K562 (cell line): ENCODE data around the gene MRPL55. TPM values are rescaled to one million over a fixed set of nuclear protein-coding genes. Genes with fewer than 3 reads are reported as not detected.

Source experiments
- CBFB ChIP-seq: sonication (generic); formaldehyde crosslinking; IDR thresholded peaks from 2 replicates; pipeline ENCODE4 v1.4.0; 2020; ENCODE audit warnings: mild to moderate bottlenecking, missing genetic modification reagents
- HNRNPH1 ChIP-seq: fragments of 200-400 bp; formaldehyde crosslinking; optimal IDR thresholded peaks from 2 replicates; pipeline ENCODE3; 2017; ENCODE audit warnings: low read depth, mild to moderate bottlenecking, low read length, moderate library complexity
- PHTF2 ChIP-seq: fragments of 250-450 bp; sonication (Bioruptor Pico); IDR thresholded peaks from 2 replicates; pipeline ENCODE4 v1.5.0; 2021; ENCODE audit warnings: mild to moderate bottlenecking
- RNF2 ChIP-seq: sonication (generic); IDR thresholded peaks from 2 replicates; pipeline ENCODE4 v1.6.1; 2016
- SNIP1 ChIP-seq: fragments of 450-650 bp; IDR thresholded peaks from 2 replicates; pipeline ENCODE4 v1.7.1; 2017; ENCODE audit warnings: low read depth, mild to moderate bottlenecking
- SOX6 ChIP-seq: fragments of 450-650 bp; IDR thresholded peaks from 2 replicates; pipeline ENCODE4 v1.6.1; 2014; ENCODE audit warnings: mild to moderate bottlenecking
- STAG1 ChIP-seq: sonication (generic); formaldehyde crosslinking; IDR thresholded peaks from 2 replicates; pipeline ENCODE4 v1.5.0; 2020; ENCODE audit warnings: missing genetic modification reagents, borderline replicate concordance
- ZNF184 ChIP-seq: sonication (generic); formaldehyde crosslinking; IDR thresholded peaks from 2 replicates; pipeline ENCODE4 v1.5.0; 2020; ENCODE audit warnings: missing genetic modification reagents
- ZNF263 ChIP-seq: sonication (generic); formaldehyde crosslinking; IDR thresholded peaks from 2 replicates; pipeline ENCODE4 v1.8.0; 2022; ENCODE audit warnings: mild to moderate bottlenecking, missing genetic modification reagents, borderline replicate concordance
- ZNF3 ChIP-seq: fragments of 250-450 bp; sonication (Bioruptor Pico); IDR thresholded peaks from 2 replicates; pipeline ENCODE4 v1.5.0; 2021; ENCODE audit warnings: mild to moderate bottlenecking, moderate library complexity
- polyA plus RNA-seq, 8 experiments: library from polyadenylated mRNA; depleted of rRNA in 4 of 8; stranded (reverse) in 5 of 8; unstranded in 3 of 8; fragments of >200 nt; fragmentation: Nextera tagmentation in 2 of 8; fragmentation: Illumina TruSeq in 1 of 8; extraction: Ambion mirVana in 2 of 8; extraction: Trizol in 1 of 8; gene quantifications; 2 replicates each; pipeline versions ENCODE4 v1.2.1 to v1.2.3, GENCODE V29; 2011 to 2014; ENCODE audit warnings: inconsistent platforms in 1 of 8, missing spikeins in 1 of 8
- total RNA-seq, 7 experiments: library from RNA; depleted of rRNA in 6 of 7; stranded (reverse); fragments of >200 nt in 6 of 7; fragmentation: Illumina TruSeq in 2 of 7; extraction: Trizol in 2 of 7; gene quantifications; 2 replicates each; pipeline versions ENCODE4 v1.2.1 to v1.2.3, GENCODE V29; 2011 to 2021; ENCODE audit warnings: low replicate concordance in 1 of 7
- TF ChIP-seq, protein P1 (sequence below): sonication (generic); formaldehyde crosslinking; IDR thresholded peaks from 2 replicates; pipeline ENCODE4 v1.8.0; 2022; ENCODE audit warnings: missing genetic modification reagents, mild to moderate bottlenecking, borderline replicate concordance
- TF ChIP-seq, protein P2 (sequence below): fragments of 250-450 bp; sonication (Bioruptor Pico); IDR thresholded peaks from 2 replicates; pipeline ENCODE4 v1.6.1; 2021; ENCODE audit warnings: mild to moderate bottlenecking
- TF ChIP-seq, protein P3 (sequence below), 3 experiments: fragments of 200-800 bp in 1 of 3; sonication (Bioruptor generic) in 1 of 3; sonication (generic) in 1 of 3; formaldehyde crosslinking in 1 of 3; IDR thresholded peaks; 2 replicates each; pipeline versions ENCODE4 v1.6.1 to v1.8.0; 2016 to 2022; ENCODE audit warnings: mild to moderate bottlenecking in 2 of 3, missing compliant biosample characterization in 2 of 3, missing genetic modification characterization in 2 of 3, missing genetic modification reagents in 1 of 3
- TF ChIP-seq, protein P4 (sequence below), 2 experiments: IDR thresholded peaks in 1 of 2; conservative IDR thresholded peaks in 1 of 2; 2 replicates each; pipeline ENCODE4 v1.6.1; 2016; ENCODE audit warnings: low read depth in 2 of 2, mild to moderate bottlenecking in 1 of 2, missing compliant biosample characterization in 1 of 2, missing genetic modification characterization in 1 of 2, moderate library complexity in 1 of 2
- TF ChIP-seq, protein P5 (sequence below): fragments of 250-450 bp; sonication (Bioruptor Pico); IDR thresholded peaks from 2 replicates; pipeline ENCODE4 v1.5.0; 2021
- TF ChIP-seq, protein P6 (sequence below): fragments of 250-450 bp; sonication (Bioruptor Pico); IDR thresholded peaks from 2 replicates; pipeline ENCODE4 v1.8.0; 2021; ENCODE audit warnings: moderate library complexity, mild to moderate bottlenecking, inconsistent platforms
- TF ChIP-seq, protein P7 (sequence below): sonication (generic); formaldehyde crosslinking; IDR thresholded peaks from 2 replicates; pipeline ENCODE4 v1.8.1; 2023; ENCODE audit warnings: mild to moderate bottlenecking, missing genetic modification reagents

The MRPL55 gene
- total and polyA plus RNA-seq, 9 of the 15 experiments (the other 6 are each of a cell fraction or from before 2014, with no cell fraction given) = 34.9 to 228 (median 81.0) TPM

DNA sequence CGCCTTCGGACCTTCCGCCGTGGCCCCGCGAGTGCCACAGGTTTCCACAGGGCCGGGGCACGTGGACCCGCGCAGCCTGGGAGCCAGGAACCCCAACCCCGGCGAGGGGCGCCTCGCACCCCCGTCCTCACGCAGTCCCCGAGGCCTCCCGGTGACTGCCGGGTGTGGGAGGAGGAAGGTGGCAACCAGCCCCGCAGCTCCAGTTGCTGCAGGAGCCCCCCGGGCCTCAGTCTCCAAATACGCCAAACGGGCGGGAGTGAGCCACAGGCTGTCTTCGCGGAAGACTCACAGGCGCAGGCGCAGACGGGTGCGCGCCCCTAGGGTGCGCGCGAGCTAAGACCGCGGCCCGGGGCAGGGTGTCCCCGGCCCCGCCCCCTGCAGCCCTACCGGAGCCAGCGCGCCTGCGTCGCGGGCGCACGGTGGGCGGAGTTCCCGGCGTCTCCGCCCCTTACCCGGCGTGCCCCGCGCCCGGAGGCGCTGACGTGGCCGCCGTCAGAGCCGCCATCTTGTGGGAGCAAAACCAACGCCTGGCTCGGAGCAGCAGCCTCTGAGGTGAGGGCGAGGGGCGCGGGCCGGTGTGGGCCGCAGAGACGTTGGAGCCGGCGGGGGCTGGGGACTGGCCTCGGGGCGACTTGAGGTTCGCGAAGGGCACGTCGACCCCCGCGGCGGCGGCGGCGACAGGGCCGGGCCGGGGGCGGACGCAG is 26.7 kb downstream of the MRPL55 start, which contains the start of gene ARF1 (continued):
- TF ChIP-seq, protein P1, sequence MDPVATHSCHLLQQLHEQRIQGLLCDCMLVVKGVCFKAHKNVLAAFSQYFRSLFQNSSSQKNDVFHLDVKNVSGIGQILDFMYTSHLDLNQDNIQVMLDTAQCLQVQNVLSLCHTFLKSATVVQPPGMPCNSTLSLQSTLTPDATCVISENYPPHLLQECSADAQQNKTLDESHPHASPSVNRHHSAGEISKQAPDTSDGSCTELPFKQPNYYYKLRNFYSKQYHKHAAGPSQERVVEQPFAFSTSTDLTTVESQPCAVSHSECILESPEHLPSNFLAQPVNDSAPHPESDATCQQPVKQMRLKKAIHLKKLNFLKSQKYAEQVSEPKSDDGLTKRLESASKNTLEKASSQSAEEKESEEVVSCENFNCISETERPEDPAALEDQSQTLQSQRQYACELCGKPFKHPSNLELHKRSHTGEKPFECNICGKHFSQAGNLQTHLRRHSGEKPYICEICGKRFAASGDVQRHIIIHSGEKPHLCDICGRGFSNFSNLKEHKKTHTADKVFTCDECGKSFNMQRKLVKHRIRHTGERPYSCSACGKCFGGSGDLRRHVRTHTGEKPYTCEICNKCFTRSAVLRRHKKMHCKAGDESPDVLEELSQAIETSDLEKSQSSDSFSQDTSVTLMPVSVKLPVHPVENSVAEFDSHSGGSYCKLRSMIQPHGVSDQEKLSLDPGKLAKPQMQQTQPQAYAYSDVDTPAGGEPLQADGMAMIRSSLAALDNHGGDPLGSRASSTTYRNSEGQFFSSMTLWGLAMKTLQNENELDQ (CRISPR knock-in tag) = no peak
- TF ChIP-seq, protein P2, sequence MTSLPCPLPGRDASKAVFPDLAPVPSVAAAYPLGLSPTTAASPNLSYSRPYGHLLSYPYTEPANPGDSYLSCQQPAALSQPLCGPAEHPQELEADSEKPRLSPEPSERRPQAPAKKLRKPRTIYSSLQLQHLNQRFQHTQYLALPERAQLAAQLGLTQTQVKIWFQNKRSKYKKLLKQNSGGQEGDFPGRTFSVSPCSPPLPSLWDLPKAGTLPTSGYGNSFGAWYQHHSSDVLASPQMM (CRISPR knock-in tag) = no peak
- TF ChIP-seq, protein P3, sequence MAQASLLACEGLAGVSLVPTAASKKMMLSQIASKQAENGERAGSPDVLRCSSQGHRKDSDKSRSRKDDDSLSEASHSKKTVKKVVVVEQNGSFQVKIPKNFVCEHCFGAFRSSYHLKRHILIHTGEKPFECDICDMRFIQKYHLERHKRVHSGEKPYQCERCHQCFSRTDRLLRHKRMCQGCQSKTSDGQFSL (CRISPR knock-in tag; IDR thresholded peaks at IDR 0.05) = 0 out of 2 replicates have a peak, but pooled peaks have one; percentile 28
- TF ChIP-seq, protein P3 (tag; IDR thresholded peaks at IDR 0.05) = no peak
- TF ChIP-seq, protein P4, sequence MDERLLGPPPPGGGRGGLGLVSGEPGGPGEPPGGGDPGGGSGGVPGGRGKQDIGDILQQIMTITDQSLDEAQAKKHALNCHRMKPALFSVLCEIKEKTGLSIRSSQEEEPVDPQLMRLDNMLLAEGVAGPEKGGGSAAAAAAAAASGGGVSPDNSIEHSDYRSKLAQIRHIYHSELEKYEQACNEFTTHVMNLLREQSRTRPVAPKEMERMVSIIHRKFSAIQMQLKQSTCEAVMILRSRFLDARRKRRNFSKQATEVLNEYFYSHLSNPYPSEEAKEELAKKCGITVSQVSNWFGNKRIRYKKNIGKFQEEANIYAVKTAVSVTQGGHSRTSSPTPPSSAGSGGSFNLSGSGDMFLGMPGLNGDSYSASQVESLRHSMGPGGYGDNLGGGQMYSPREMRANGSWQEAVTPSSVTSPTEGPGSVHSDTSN (CRISPR knock-in tag; IDR thresholded peaks at IDR 0.05; ENCODE audit: low read depth) = no peak
- TF ChIP-seq, protein P4 (tag; conservative IDR thresholded peaks at IDR 0.05; ENCODE audit: low read depth) = no peak
- TF ChIP-seq CBFB (CRISPR knock-in tag) (0 out of 2 replicates have a peak, but pooled peaks have one; percentile 75), ZNF3 (CRISPR knock-in tag) (no peak), SOX6 (no peak), HNRNPH1 (no peak), STAG1 (CRISPR knock-in tag) (no peak), PHTF2 (CRISPR knock-in tag) (no peak), ZNF263 (CRISPR knock-in tag) (no peak), ZNF184 (CRISPR knock-in tag) (no peak), SNIP1 (no peak), RNF2 (no peak)
- TF ChIP-seq, protein P5, sequence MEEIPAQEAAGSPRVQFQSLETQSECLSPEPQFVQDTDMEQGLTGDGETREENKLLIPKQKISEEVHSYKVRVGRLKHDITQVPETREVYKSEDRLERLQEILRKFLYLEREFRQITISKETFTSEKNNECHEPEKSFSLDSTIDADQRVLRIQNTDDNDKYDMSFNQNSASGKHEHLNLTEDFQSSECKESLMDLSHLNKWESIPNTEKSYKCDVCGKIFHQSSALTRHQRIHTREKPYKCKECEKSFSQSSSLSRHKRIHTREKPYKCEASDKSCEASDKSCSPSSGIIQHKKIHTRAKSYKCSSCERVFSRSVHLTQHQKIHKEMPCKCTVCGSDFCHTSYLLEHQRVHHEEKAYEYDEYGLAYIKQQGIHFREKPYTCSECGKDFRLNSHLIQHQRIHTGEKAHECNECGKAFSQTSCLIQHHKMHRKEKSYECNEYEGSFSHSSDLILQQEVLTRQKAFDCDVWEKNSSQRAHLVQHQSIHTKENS (CRISPR knock-in tag) = peak; percentile 57; the same call in 1 of the 2 replicates
- TF ChIP-seq, protein P6, sequence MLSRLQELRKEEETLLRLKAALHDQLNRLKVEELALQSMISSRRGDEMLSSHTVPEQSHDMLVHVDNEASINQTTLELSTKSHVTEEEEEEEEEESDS (CRISPR knock-in tag) = no peak
- TF ChIP-seq, protein P7, sequence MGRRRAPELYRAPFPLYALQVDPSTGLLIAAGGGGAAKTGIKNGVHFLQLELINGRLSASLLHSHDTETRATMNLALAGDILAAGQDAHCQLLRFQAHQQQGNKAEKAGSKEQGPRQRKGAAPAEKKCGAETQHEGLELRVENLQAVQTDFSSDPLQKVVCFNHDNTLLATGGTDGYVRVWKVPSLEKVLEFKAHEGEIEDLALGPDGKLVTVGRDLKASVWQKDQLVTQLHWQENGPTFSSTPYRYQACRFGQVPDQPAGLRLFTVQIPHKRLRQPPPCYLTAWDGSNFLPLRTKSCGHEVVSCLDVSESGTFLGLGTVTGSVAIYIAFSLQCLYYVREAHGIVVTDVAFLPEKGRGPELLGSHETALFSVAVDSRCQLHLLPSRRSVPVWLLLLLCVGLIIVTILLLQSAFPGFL = peak; percentile 78; the same call in 1 of the 2 replicates
